IPS-18c (cell line): ENCODE results near the gene MYADM.
"Not testable (repeated sequence)": the region's sequence is repeated elsewhere in the genome, so short reads cannot be mapped to it uniquely, and the experiment has no call there.

Experiments used
- H3K4me3 ChIP-seq: 2 replicates; pipeline ENCODE4 v1.7.0; 2013; ENCODE audit warnings: low read depth, mild to moderate bottlenecking, low read length, moderate library complexity; ENCODE audit not compliant: insufficient read depth
- H3K9me3 ChIP-seq: one replicate; pipeline ENCODE4 v1.6.1; 2013; ENCODE audit warnings: mild to moderate bottlenecking, low read length, moderate library complexity; ENCODE audit not compliant: control insufficient read depth, insufficient read depth

The MYADM gene

DNA sequence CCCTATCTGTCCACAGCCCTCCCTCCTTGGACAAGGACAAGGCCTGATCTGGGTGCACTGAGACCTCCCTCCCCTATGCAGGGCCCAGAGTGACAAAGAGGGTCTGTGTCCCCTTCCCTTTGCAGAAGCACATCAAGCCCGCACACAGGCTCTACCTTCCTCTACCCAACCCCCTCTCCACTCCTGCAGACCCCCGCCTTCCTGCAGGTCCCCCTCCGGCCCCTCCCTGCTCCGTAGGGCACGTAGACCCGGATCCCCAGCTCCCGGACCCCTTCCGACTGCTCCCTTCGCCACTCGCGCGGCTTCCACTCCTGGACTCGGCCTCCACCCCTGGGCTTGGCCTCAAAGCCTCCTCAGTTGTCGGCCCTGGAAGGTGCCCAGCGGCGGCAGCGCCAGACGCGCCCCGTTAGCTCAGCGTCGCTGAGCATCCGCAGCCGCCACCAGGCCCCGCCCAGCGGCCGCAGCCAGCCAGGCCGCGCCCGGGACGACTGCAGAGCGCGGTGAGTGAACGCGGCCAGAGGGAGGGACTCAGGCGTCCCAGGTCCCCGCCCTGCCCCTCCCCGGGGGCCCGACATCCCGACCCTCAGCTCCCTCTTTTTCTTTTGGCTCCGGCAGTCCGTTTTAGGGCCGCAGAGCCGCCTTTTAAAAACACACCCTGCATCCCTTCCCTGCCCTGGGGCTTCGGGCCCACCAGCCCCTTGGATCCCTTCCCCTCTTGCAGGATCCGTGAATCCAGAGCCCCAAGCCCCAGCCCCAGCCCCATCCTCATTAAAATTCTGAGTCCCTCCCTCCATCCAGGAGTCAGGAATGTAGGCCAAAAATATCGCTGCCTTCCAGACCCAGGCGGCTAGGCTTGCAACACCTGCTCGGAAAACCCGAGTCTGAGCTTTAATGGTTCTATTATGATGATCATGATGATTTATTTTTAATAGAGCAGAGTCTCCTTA, 1.5 kb upstream of the MYADM start:
- Histone ChIP-seq H3K4me3 (peak overlapping the region; percentile 62), H3K9me3 (peaks cover 2% of the 10 kb centered on the region)

DNA sequence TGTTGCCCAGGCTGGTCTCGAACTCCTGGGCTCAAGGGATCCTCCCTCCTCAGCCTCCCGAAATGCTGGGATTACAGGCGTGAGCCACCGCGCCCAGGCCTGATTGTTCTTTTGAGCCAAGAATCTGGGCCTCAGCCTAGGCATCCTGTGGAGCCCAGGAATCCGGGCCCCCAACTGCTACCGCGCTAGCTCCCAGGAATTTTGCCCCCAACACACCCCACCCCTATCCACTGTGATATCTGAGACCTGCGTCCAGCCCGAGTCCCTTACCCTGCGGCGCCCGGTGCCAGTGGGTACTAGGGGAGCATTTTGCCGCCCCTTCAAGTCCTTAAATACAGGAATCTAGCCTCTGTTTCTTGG, 838 bp upstream of the MYADM start:
- Histone ChIP-seq H3K4me3 (peak overlapping the region; percentile 62), H3K9me3 (peaks cover 2% of the 10 kb centered on the region)

DNA sequence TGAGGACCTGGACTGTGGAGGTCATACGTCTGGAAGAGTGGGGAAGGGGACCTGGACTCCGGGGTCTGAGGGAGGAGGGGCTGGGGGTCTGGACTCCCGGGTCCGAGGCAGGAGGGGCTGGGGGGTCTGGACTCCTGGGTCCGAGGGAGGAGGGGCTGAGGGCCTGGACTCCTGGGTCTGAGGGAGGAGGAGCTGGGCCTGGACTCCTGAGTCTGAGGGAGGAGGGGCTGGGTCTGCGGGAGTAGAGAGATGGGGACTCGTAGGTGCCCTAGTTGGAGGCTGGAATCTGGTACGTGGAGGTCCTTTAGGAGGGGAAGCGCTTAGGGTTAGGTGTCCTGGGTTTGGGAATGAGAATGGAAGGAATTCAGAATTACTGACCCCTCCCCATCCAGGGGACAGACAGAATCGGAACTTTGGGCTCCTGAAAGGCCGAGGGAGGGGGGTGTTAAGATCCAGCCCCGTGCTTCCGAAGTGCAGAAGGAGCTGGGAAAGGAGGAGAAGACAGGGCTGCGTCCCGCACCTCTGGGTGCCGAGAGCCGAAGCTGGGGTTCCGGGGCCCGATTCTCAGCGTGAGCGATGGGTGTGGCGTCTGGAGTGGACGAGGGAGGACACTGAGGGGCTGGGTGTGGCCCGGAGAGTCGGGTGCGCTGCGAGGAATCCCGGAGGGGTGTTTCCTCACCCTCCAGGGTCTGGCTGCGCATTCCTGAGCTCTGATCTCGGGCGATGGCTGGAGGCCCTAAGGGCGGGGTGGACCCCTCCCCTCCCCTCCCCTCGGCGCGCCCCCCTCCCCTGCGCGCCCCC, 608 bp downstream of the MYADM start:
- peak overlapping the region; percentile 81 for H3K4me3 ChIP-seq
- peaks cover 2% of the 10 kb centered on the region for H3K9me3 ChIP-seq

DNA sequence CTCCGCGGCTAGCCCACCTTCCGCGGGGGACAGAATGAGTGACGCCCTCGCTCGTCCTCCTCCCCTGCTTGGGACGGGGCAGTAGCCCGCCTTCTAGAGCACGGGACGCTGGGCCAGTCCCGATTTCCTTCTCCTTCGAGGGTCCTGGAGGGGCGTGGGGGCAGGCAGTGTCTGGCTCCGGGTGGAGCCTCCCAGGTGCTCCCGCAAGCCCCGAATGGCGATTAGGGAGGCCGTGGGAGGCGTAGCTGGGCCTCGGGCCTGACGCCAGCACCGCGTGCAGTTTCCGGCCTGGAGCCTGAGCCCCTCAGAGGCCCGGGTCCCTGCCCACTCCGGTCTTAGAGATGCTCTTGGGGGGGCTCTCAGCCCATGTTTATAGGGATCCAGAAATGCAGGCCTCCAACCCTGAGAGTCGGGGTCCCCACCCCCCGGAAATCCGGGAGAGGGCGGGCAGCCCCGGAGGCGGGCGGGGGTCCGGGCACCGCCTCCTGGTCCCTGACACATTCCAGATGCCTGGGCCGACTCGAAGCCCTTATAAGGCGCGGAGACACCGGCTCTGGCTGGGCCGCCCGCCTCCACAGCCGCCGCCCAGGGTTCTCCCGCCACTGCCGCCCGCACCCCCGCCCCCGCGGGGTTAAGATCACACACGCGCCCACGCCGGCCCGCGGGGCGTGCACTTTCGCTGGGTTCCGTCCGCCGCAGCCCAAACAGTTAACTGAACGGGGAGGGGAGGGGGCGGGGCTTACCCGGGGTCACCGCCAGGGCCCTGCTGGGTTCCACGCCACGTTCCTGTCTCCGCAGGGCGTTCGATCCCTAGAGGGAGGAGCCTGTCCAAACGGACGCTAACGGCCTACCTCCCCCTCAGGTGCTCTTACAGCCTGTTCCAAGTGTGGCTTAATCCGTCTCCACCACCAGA, 1.5 kb downstream of the MYADM start:
- peaks cover 2% of the 10 kb centered on the region for H3K9me3 ChIP-seq
- H3K4me3 ChIP-seq: peak overlapping the region; percentile 81

DNA sequence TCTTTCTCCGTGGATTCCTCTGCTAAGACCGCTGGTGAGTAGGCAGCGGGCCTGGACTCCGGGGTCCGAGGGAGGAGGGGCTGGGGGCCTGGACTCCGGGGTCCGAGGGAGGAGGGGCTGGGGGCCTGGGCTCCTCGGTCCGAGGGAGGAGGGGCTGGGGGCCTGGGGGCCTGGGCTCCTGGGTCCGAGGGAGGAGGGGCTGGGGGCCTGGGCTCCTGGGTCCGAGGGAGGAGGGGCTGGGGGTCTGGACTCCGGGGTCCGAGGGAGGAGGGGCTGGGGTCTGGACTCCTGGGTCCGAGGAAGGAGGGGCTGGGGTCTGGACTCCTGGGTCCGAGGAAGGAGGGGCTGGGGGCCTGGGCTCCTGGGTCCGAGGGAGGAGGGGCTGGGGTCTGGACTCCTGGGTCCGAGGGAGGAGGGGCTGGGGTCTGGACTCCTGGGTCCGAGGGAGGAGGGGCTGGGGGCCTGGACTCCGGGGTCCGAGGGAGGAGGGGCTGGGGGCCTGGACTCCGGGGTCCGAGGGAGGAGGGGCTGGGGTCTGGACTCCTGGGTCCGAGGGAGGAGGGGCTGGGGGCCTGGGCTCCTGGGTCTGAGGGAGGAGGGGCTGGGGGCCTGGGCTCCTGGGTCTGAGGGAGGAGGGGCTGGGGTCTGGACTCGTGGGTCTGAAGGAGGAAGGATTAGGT, 2.3 kb downstream of the MYADM start:
- H3K4me3 ChIP-seq: peak overlapping the region; percentile 81
- not testable (repeated sequence) for H3K9me3 ChIP-seq

DNA sequence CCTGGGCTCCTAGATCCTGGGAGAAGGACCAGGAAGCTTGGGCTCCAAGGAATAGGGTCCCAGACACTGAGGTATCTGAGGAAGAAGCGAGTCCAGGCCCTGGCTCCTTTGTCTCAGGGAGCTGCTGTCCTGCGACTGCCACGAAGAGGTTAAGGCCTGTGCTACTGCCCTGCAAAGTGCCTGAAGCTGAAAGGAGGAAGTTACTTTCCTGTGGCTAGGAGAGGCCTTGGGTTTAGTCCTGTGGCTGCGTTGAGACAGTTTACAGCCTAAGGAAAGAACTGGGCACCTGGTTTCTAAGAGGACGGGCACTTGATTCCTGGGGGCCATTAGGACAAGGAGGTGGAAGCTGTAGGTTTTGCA, 2.8 kb downstream of the MYADM start:
- Histone ChIP-seq H3K4me3 (peak overlapping the region; percentile 16; the same call in 1 of the 2 replicates), H3K9me3 (no peaks in the 10 kb centered on the region)

DNA sequence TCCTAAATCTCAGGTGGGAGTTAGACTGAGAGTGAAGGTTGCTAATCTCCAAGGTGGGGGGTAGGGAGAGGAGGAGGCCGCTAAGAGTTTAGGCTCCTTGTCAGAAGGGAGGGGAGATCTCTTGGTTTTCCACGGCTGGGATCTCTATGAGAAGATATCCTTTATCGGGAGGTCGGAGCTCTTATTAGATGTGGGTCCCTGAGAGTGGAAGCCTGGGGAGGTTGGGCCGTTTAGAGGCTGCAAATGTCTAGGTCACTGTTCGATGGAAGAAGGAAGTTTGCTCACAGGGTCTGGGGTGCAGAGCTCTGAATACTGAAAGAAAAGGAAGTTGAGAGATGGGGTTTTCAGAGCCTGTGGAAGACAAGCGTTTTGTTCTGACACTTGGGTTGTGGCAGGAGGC, 3.8 kb downstream of the MYADM start:
- Histone ChIP-seq H3K4me3 (no peak overlapping the region), H3K9me3 (no peaks in the 10 kb centered on the region)

DNA sequence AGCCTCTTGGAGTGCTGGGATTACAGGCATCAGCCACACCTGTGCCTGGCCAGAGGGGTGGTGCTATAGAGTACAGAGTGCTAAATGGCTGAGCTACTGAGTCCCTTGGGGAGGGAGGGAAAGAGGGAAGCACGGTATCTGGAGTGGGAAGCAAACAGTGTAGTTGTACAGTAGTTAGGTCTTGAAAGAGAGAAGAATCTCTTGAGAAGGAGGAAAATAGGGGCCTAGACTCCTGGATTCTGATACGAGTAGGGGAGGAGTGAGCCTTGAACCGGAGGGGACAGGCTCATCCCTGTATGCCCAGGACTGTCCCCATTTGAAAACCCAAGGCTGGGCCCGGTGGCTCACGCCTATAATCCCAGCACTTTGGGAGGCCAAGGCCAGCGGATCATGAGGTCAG, 5.1 kb downstream of the MYADM start:
- no peaks in the 10 kb centered on the region for H3K9me3 ChIP-seq
- H3K4me3 ChIP-seq: no peak overlapping the region

DNA sequence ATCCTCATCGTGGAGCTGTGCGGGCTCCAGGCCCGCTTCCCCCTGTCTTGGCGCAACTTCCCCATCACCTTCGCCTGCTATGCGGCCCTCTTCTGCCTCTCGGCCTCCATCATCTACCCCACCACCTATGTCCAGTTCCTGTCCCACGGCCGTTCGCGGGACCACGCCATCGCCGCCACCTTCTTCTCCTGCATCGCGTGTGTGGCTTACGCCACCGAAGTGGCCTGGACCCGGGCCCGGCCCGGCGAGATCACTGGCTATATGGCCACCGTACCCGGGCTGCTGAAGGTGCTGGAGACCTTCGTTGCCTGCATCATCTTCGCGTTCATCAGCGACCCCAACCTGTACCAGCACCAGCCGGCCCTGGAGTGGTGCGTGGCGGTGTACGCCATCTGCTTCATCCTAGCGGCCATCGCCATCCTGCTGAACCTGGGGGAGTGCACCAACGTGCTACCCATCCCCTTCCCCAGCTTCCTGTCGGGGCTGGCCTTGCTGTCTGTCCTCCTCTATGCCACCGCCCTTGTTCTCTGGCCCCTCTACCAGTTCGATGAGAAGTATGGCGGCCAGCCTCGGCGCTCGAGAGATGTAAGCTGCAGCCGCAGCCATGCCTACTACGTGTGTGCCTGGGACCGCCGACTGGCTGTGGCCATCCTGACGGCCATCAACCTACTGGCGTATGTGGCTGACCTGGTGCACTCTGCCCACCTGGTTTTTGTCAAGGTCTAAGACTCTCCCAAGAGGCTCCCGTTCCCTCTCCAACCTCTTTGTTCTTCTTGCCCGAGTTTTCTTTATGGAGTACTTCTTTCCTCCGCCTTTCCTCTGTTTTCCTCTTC, 6.3 kb downstream of the MYADM start:
- Histone ChIP-seq H3K4me3 (no peak overlapping the region), H3K9me3 (no peaks in the 10 kb centered on the region)

DNA sequence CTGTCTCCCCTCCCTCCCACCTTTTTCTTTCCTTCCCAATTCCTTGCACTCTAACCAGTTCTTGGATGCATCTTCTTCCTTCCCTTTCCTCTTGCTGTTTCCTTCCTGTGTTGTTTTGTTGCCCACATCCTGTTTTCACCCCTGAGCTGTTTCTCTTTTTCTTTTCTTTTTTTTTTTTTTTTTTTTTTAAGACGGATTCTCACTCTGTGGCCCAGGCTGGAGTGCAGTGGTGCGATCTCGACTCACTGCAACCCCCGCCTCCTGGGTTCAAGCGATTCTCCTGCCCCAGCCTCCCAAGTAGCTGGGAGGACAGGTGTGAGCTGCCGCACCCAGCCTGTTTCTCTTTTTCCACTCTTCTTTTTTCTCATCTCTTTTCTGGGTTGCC, 6.9 kb downstream of the MYADM start:
- Histone ChIP-seq H3K9me3 (no peaks in the 10 kb centered on the region), H3K4me3 (no peak overlapping the region)

DNA sequence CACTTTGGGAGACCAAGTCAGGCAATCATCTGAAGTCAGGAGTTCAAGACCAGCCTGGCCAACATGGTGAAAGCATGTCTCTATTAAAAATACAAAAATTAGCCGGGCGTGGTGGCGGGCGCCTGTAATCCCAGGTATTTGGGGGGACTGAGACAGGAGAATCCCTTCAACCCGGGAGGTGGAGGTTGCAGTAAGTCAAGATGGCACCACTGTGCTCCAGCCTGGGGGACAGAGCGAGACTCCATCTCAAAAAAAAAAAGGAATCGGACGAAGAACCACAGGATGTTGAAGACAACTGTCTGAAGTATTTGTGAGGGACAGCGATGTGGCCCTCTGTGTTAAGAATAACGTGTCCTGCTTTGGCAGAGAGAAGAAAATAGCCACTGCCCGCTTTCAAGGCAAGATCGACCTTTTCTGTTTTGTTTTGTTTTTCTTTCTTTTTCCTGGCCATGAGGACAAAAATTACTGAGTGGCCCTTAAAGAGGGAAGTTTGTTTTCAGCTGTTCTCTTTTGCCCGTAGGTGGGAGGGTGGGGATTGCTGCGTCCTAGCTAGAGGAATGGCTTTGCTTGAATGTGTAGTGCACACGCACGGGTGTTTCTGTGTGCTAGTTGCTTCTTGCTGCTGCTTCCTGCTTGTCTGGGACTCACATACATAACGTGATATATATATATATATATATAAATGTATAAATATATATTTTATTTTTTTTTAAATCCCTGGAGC, 8.1 kb downstream of the MYADM start:
- H3K9me3 ChIP-seq: no peaks in the 10 kb centered on the region
- no peak overlapping the region for H3K4me3 ChIP-seq

DNA sequence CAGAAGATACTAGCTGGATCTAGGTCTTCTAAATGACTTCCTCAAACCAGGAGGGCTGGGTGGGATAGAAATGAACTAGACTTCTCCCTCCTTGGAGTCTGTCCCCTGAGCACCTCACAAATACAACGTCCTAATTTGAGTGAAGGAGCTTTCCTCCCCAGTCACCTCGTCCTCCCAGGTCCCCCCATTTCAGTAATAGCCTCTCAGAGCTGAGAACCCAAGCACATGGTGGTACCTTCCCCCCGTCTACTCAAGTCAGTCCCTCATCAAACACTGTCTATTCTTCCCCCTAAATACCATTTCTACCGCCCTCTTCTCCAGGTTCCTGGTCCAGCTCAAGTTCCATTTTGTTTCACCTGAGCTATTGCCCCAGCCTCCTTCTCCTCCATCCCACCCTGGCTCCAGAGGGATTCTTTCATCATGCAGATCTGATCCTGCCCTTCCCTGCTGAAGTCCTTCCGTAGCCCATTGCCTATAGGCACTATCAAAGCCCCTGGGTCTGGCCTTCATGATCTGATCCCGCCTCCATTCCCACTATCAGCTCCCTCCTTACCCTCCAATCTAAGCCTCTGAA, 9.1 kb downstream of the MYADM start:
- Histone ChIP-seq H3K9me3 (no peaks in the 10 kb centered on the region), H3K4me3 (no peak overlapping the region)

DNA sequence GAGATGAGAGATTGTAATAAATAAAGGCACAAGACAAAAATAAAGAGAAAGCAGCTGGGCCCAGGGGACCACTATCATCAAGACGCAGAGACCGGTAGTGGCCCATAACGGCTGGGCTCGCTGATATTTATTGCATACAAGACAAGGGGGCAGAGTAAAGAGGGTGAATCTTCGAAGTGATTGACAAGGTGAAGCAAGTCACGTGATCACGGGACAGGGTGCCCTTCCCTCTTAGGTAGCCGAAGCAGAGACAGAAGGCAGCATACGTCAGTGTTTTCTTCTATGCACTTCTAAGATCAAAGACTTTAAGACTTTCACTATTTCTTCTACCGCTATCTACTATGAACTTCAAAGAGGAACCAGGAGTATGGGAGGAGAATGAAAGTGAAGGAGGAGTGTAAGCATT, 9.7 kb downstream of the MYADM start:
- H3K9me3 ChIP-seq: no peaks in the 10 kb centered on the region

DNA sequence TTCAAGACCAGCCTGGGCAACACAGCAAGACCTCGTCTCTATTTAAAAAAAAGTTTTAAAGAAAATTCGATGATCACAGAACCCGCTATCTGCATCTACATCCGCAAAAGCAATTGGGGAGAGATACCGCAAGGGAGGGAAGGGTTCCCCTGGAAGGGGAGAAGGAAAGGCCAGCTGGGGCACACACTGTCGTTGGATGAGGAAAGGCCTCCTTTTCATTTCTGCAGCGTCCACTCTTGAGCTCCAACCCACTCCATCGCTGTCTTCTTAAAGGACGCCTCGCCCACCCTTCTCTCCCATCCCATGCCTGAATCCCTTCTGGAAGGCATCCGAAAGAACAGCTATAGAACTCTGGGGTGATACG, 11.1 kb downstream of the MYADM start:
- H3K4me3 ChIP-seq: peak overlapping the region; percentile 70
- no peaks in the 10 kb centered on the region for H3K9me3 ChIP-seq

More for the DNA sequence above, 9.7 kb downstream of the MYADM start:
- H3K4me3 ChIP-seq: no peak overlapping the region
